IMR-90 (cell line): ENCODE data around the gene BHLHA15. TPM values are rescaled to one million over a fixed set of nuclear protein-coding genes. Genes with fewer than 3 reads are reported as not detected.

Experiments used
- ATAC-seq: fragments of 200-7000 bp; cut with Tn5 transposase; 2 replicates; pipeline ENCODE4 v1.9.1; 2020; ENCODE audit warnings: low read depth, mild to moderate bottlenecking, moderate library complexity
- BruUV-seq: library from RNA; stranded (reverse); fragments of 400-500 nt; replicated peaks from 2 replicates; lab custom pipeline; 2021; lab: Mats Ljungman, UMichigan
- CTCF ChIA-PET: fragments of 300-600 bp; formaldehyde crosslinking; extraction: SDS; loops from one replicate; lab custom pipeline; 2021; ENCODE audit warnings: antibody characterized with exemption; lab: Yijun Ruan, JAX
- POLR2A ChIA-PET: fragments of 300-600 bp; sonication (Branson Sonifier 250); formaldehyde crosslinking; loops from one replicate; lab custom pipeline; 2022; ENCODE audit warnings: antibody characterized with exemption; ENCODE audit not compliant: unreplicated experiment; lab: Charles Lee
- DNase-seq: peaks from one replicate; pipeline ENCODE4 v3.0.0; 2013
- H2AFZ ChIP-seq: replicated peaks from 2 replicates; pipeline ENCODE3; 2013; ENCODE audit warnings: low read length, mild to moderate bottlenecking; ENCODE audit not compliant: poor library complexity
- H2AK5ac ChIP-seq: 2 replicates; pipeline ENCODE4 v1.6.1; 2013; ENCODE audit warnings: low read depth, low read length, inconsistent platforms
- H2AK9ac ChIP-seq: replicated peaks from 2 replicates; pipeline ENCODE3; 2013; ENCODE audit warnings: mild to moderate bottlenecking, low read depth, low read length, moderate library complexity; ENCODE audit not compliant: poor library complexity
- H2BK120ac ChIP-seq: 2 replicates; pipeline ENCODE4 v1.6.1; 2013; ENCODE audit warnings: low read depth, low read length, inconsistent platforms
- H2BK15ac ChIP-seq: 3 replicates; pipeline ENCODE4 v1.6.1; 2013; ENCODE audit warnings: low read depth, low read length, inconsistent platforms
- H2BK20ac ChIP-seq: 2 replicates; pipeline ENCODE4 v1.6.1; 2013; ENCODE audit warnings: low read depth, mild to moderate bottlenecking, inconsistent platforms, low read length, moderate library complexity
- H2BK5ac ChIP-seq: 2 replicates; pipeline ENCODE4 v1.6.1; 2013; ENCODE audit warnings: mild to moderate bottlenecking, low read depth, low read length, inconsistent platforms; ENCODE audit not compliant: poor library complexity, severe bottlenecking
- H3K14ac ChIP-seq: replicated peaks from 2 replicates; pipeline ENCODE4 v1.6.1; 2013; ENCODE audit warnings: low read depth, low read length, inconsistent platforms
- H3K18ac ChIP-seq: 2 replicates; pipeline ENCODE4 v1.6.1; 2013; ENCODE audit warnings: low read depth, low read length, control low read depth
- H3K23ac ChIP-seq: 2 replicates; pipeline ENCODE4 v1.6.1; 2013; ENCODE audit warnings: low read depth, low read length, inconsistent platforms
- H3K27ac ChIP-seq: 2 replicates; pipeline ENCODE4 v1.5.1; 2013; ENCODE audit warnings: mild to moderate bottlenecking, control low read depth, low read length; ENCODE audit not compliant: insufficient read depth
- H3K27me3 ChIP-seq: 2 replicates; pipeline ENCODE4 v1.6.1; 2013; ENCODE audit warnings: low read length; ENCODE audit not compliant: control insufficient read depth, insufficient read depth
- H3K36me3 ChIP-seq: 2 replicates; pipeline ENCODE4 v1.6.1; 2013; ENCODE audit warnings: low read length, mixed read lengths; ENCODE audit not compliant: control insufficient read depth, insufficient read depth
- H3K4ac ChIP-seq: 2 replicates; pipeline ENCODE4 v1.6.1; 2013; ENCODE audit warnings: low read depth, low read length, inconsistent platforms
- H3K4me1 ChIP-seq: 2 replicates; pipeline ENCODE4 v1.6.1; 2013; ENCODE audit warnings: low read length, mixed read lengths; ENCODE audit not compliant: control insufficient read depth, insufficient read depth
- H3K4me2 ChIP-seq: 2 replicates; pipeline ENCODE4 v1.6.1; 2013; ENCODE audit warnings: low read depth, mild to moderate bottlenecking, control low read depth, low read length, moderate library complexity
- H3K4me3 ChIP-seq: 2 replicates; pipeline ENCODE4 v1.5.1; 2013; ENCODE audit warnings: low read depth, mild to moderate bottlenecking, control low read depth, low read length, moderate library complexity; ENCODE audit not compliant: insufficient read depth
- H3K56ac ChIP-seq: 2 replicates; pipeline ENCODE4 v1.6.1; 2013; ENCODE audit warnings: low read length, inconsistent platforms; ENCODE audit not compliant: insufficient read depth; ENCODE audit errors: extremely low read depth
- H3K79me1 ChIP-seq, 2 experiments: 2 replicates each; pipeline ENCODE4 v1.6.1; 2013; ENCODE audit warnings: low read length in 2 of 2, inconsistent platforms in 1 of 2, low read depth in 1 of 2
- H3K9ac ChIP-seq: 2 replicates; pipeline ENCODE4 v1.6.1; 2013; ENCODE audit warnings: low read depth, low read length, control low read depth
- H3K9me1 ChIP-seq: 2 replicates; pipeline ENCODE4 v1.6.1; 2013; ENCODE audit warnings: low read length, inconsistent platforms; ENCODE audit not compliant: insufficient read depth
- H3K9me3 ChIP-seq: 2 replicates; pipeline ENCODE4 v1.6.1; 2013; ENCODE audit warnings: low read length; ENCODE audit not compliant: control insufficient read depth, insufficient read depth
- H4K20me1 ChIP-seq: 2 replicates; pipeline ENCODE4 v1.6.1; 2013; ENCODE audit warnings: low read length, inconsistent platforms; ENCODE audit not compliant: insufficient read depth
- H4K5ac ChIP-seq: 2 replicates; pipeline ENCODE4 v1.6.1; 2013; ENCODE audit warnings: mild to moderate bottlenecking, low read depth, low read length, control low read depth
- H4K8ac ChIP-seq, 2 experiments: 2 replicates each; pipeline ENCODE4 v1.6.1; 2013; ENCODE audit warnings: low read depth in 2 of 2, low read length in 2 of 2, control low read depth in 1 of 2, inconsistent platforms in 1 of 2
- H4K91ac ChIP-seq: 2 replicates; pipeline ENCODE4 v1.6.1; 2013; ENCODE audit warnings: low read depth, low read length, inconsistent platforms; ENCODE audit not compliant: insufficient read depth
- BHLHE40 ChIP-seq: fragments of 150-350 bp; IDR thresholded peaks from 2 replicates; pipeline ENCODE4 v1.6.1; 2016; ENCODE audit warnings: mild to moderate bottlenecking, low read depth, low read length
- CEBPB ChIP-seq: IDR thresholded peaks from 2 replicates; pipeline ENCODE4 v1.6.1; 2012; ENCODE audit warnings: low read depth, low read length, improper control_type of control experiment
- CHD1 ChIP-seq: IDR thresholded peaks from 2 replicates; pipeline ENCODE4 v1.6.1; 2012; ENCODE audit warnings: low read depth, low read length, improper control_type of control experiment
- CTCF ChIP-seq: conservative IDR thresholded peaks from 2 replicates; pipeline ENCODE4 v1.5.1; 2012; ENCODE audit warnings: mild to moderate bottlenecking, low read depth, low read length, improper control_type of control experiment
- ELK1 ChIP-seq: fragments of 150-350 bp; IDR thresholded peaks from 2 replicates; pipeline ENCODE4 v1.6.1; 2016; ENCODE audit warnings: low read depth, mild to moderate bottlenecking, low read length, moderate library complexity, borderline replicate concordance
- FOS ChIP-seq: fragments of 150-350 bp; IDR thresholded peaks from 2 replicates; pipeline ENCODE4 v1.6.1; 2016; ENCODE audit warnings: low read depth, low read length
- MAFK ChIP-seq: IDR thresholded peaks from 2 replicates; pipeline ENCODE4 v1.6.1; 2012; ENCODE audit warnings: low read depth, low read length, improper control_type of control experiment
- MXI1 ChIP-seq: IDR thresholded peaks from 2 replicates; pipeline ENCODE4 v1.6.1; 2012; ENCODE audit warnings: low read depth, mild to moderate bottlenecking, low read length, moderate library complexity, borderline replicate concordance
- NFE2L2 ChIP-seq: fragments of 150-350 bp; IDR thresholded peaks from 2 replicates; pipeline ENCODE4 v1.6.1; 2016; ENCODE audit warnings: low read depth, mild to moderate bottlenecking, low read length
- POLR2A ChIP-seq: IDR thresholded peaks from 2 replicates; pipeline ENCODE4 v1.6.1; 2012; ENCODE audit warnings: mild to moderate bottlenecking, low read depth, low read length
- RAD21 ChIP-seq: IDR thresholded peaks from 2 replicates; pipeline ENCODE4 v1.6.1; 2012; ENCODE audit warnings: low read length, improper control_type of control experiment
- RCOR1 ChIP-seq: IDR thresholded peaks from 2 replicates; pipeline ENCODE4 v1.6.1; 2012; ENCODE audit warnings: mild to moderate bottlenecking, low read length, improper control_type of control experiment; ENCODE audit not compliant: insufficient replicate concordance
- WGBS, 2 experiments: methylation state at CpG; one replicate each; pipeline versions ENCODE4 v1.1.5 to v1.1.7; 2013; ENCODE audit warnings: missing lambda C conversion rate in 2 of 2; ENCODE audit not compliant: insufficient read length in 1 of 2; ENCODE audit errors: extremely low coverage in 2 of 2; 5-methylcytosine and 5-hydroxymethylcytosine counted together
- dilution Hi-C: fragments of 300-500 bp; cut with HindIII; formaldehyde crosslinking; loops from one replicate; pipeline ENCODE4 v1.14.3; 2018; ENCODE audit warnings: low sequenced_read_pairs; ENCODE audit not compliant: unreplicated experiment
- in situ Hi-C: fragments of 300-500 bp; cut with MboI; formaldehyde crosslinking; loops from 3 replicates; pipeline ENCODE4 v1.14.3; 2019; ENCODE audit warnings: low sequenced_read_pairs, inconsistent platforms, mixed read lengths
- intact Hi-C: fragments of 100-400 bp; cut with micrococcal nuclease; formaldehyde crosslinking; loops from 2 replicates; pipeline ENCODE4 v1.10.0; 2022
- polyA plus RNA-seq, 3 experiments: library from polyadenylated mRNA; depleted of rRNA; stranded (reverse); fragments of >200 nt; gene quantifications; 2 replicates each; pipeline ENCODE4 v1.2.3, GENCODE V29; 2012; ENCODE audit warnings: low replicate concordance in 1 of 3
- total RNA-seq: library from RNA; depleted of rRNA; stranded (reverse); fragments of >200 nt; gene quantifications from 2 replicates; pipeline ENCODE4 v1.2.3, GENCODE V29; 2012

Gene BHLHA15
- total and polyA plus RNA-seq, 2 of the 4 experiments (the other 2 are of a cell fraction), result not detected

DNA sequence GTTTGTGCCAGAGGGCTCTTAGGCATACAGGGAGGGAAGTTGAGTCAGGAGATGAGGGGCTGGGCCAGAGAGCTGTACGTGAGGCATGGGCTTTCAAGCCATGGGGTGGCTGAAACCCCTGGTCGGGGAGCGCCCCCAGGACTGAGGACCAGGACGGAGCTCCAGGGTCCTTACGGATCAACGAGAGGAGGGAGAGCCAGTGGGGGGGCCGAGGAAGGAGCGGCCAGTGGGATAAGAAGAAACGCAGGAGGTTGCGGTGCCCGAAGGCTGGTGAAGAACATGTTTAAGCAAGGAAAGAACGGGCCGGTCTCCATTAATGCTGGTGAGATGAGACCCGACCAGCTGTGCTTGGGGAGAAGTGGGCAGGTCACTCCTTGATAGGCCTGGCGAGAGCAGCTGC is 43.6 kb upstream of the BHLHA15 start:
- no peak overlapping the region for H3K56ac ChIP-seq
- H3K4me3 ChIP-seq, result no peak overlapping the region
- no peak overlapping the region for H4K5ac ChIP-seq
- 0 out of 2 replicates have a peak, but pooled peaks cover 4% of the 10 kb centered on the region for H3K9me1 ChIP-seq
- H3K27me3 ChIP-seq, result no peaks in the 10 kb centered on the region
- in situ Hi-C loops, result loop anchor here (25.0 kb wide), 1 partner anchor 305 kb away; the partner anchor contains the start of gene ASNS
- no peak overlapping the region for H3K4me2 ChIP-seq
- POLR2A ChIA-PET, result no interaction called here
- no peaks in the 10 kb centered on the region for H3K4me1 ChIP-seq
- 89% methylated on average over 13 of the region's 15 CpGs; no CpG with 5 or more reads in 1 of the 2 experiments for WGBS, 2 experiments
- H3K79me1 ChIP-seq, result no peaks in the 10 kb centered on the region
- no peaks in the 10 kb centered on the region for H3K9me3 ChIP-seq
- CTCF ChIA-PET, result interaction anchor here (1.0 to 2.9 kb wide), 8 partner anchors 11 to 145 kb away, joined by 3 to 81 read pairs (median 5); no protein-coding TSS in a partner anchor
- no peak overlapping the region for H3K18ac ChIP-seq
- H4K8ac ChIP-seq, result no peak overlapping the region
- no peak overlapping the region for H4K91ac ChIP-seq
- no peak overlapping the region for H3K14ac ChIP-seq
- no peak overlapping the region for H2BK120ac ChIP-seq
- no peak overlapping the region for H2BK20ac ChIP-seq
- no peak overlapping the region for H3K27ac ChIP-seq
- H2AK9ac ChIP-seq, result no peak overlapping the region
- TF ChIP-seq ELK1, result no peak
- no peak for TF ChIP-seq POLR2A
- TF ChIP-seq NFE2L2, result no peak
- TF ChIP-seq BHLHE40, result no peak
- TF ChIP-seq MXI1, result no peak
- TF ChIP-seq RCOR1, result no peak
- no peak for TF ChIP-seq CHD1
- no peak for TF ChIP-seq MAFK
- no peak for TF ChIP-seq CEBPB
- no peak for TF ChIP-seq CTCF
- no peak for TF ChIP-seq FOS
- no peak for TF ChIP-seq RAD21
- H4K20me1 ChIP-seq, result 0 out of 2 replicates have a peak, but pooled peaks cover 2% of the 10 kb centered on the region
- dilution Hi-C loops, result no loop called here
- H3K36me3 ChIP-seq, result peaks cover 4% of the 10 kb centered on the region; the same call in 1 of the 2 replicates
- ATAC-seq (no peak), DNase-seq (no peak)
- H3K23ac ChIP-seq, result no peak overlapping the region
- intact Hi-C loops, result loop anchor here (1.0 kb wide), 3 partner anchors 61 to 295 kb away; partner anchors contain the start of genes ASNS and LMTK2
- no TSS peak for BruUV-seq
- H2AK5ac ChIP-seq, result no peak overlapping the region
- H3K4ac ChIP-seq, result no peak overlapping the region
- no peak overlapping the region for H2BK15ac ChIP-seq
- no peak overlapping the region for H2AFZ ChIP-seq
- H3K9ac ChIP-seq, result no peak overlapping the region
- H2BK5ac ChIP-seq, result no peak overlapping the region
